ENCODE data around the gene TMEM129. TPM values are rescaled to one million over a fixed set of nuclear protein-coding genes. Genes with fewer than 3 reads are reported as not detected.

Gene TMEM129
- total and polyA plus RNA-seq, 9 donors, result 5.6 to 43.2 (median 40.3) TPM

DNA sequence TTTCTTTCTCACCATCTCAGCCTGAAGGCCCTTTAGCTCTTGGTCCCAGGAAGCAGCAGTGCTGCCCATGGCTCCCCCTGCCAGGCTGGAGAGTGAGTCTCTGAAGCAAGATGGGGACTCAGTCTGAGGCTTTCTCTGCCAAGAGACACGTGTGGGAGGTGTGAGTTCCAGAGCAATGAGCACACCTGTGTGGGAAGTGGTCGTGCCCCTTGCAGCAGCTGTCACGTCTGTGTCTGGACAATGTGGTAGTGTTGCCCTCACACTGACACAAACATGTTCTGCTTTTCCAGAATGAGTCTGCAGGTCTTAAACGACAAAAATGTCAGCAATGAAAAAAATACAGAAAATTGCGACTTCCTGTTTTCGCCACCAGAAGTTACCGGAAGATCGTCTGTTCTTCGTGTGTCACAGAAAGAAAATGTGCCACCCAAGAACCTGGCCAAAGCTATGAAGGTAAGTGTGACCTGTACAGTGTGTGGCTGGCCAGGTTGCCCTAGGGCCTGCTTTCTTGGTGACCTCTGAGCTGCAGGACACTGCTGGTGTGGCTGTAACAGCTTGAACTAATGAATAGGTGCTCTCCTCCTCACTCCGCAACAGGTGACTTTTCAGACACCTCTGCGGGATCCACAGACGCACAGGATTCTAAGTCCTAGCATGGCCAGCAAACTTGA is 2.1 kb upstream of the TMEM129 start:
- no peak overlapping the region for H3K4me3 ChIP-seq
- 74 to 80% (median 77%) methylated on average over 12 of the region's 12 CpGs for WGBS, 3 donors
- peaks cover 8% of the 10 kb centered on the region for H3K4me1 ChIP-seq (ENCODE audit: insufficient read depth)

DNA sequence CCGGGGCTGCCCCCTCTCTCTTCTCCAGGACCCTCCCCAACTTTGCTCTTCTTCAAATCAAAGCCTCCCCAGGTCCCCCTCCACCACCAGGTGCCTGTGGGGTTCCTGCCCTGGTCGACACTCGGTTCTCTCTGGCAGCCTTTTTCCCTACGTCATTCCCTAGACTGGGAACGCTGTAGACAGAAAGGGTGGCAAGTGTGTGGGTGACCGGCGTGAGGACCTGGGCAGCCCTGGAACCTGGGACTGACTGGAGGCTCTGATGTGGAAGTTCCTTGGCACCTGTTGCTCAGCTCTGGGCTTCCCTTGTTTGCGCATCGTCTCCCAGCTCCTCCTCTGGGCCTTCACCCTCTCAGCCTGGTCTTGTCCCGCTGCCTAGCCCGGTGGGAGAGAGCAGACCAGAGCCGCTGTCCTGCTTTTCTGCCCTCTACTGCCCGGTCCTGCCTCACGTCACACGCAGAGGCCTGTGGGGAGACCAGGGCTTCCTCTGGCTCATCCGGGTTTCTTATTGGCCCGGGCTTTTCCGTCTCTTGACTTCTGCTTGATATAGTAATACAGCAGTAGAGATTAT is 1.5 kb upstream of the TMEM129 start:
- Histone ChIP-seq H3K4me3 (no peak overlapping the region), H3K27ac (no peak overlapping the region), H3K9me3 (no peaks in the 10 kb centered on the region), H3K4me1 (ENCODE audit: insufficient read depth) (peaks cover 8% of the 10 kb centered on the region), H3K36me3 (no peaks in the 10 kb centered on the region), H3K27me3 (no peaks in the 10 kb centered on the region)
- DNase-seq, result peak in 4 of 5 donors; percentile 14 to 36 (median 22)
- intact Hi-C loops (cut with DNase I), result loop anchor here in 1 of 4 donors (5.0 kb wide), 1 partner anchor 375 kb away; the partner anchor contains the start of gene UVSSA
- 43 to 53% (median 52%) methylated on average over 18 of the region's 18 CpGs for WGBS, 3 donors
- no peak for TF ChIP-seq EP300 (IDR thresholded peaks at IDR 0.05)

More for the DNA sequence above, 2.1 kb upstream of the TMEM129 start:
- TF ChIP-seq, protein P1, sequence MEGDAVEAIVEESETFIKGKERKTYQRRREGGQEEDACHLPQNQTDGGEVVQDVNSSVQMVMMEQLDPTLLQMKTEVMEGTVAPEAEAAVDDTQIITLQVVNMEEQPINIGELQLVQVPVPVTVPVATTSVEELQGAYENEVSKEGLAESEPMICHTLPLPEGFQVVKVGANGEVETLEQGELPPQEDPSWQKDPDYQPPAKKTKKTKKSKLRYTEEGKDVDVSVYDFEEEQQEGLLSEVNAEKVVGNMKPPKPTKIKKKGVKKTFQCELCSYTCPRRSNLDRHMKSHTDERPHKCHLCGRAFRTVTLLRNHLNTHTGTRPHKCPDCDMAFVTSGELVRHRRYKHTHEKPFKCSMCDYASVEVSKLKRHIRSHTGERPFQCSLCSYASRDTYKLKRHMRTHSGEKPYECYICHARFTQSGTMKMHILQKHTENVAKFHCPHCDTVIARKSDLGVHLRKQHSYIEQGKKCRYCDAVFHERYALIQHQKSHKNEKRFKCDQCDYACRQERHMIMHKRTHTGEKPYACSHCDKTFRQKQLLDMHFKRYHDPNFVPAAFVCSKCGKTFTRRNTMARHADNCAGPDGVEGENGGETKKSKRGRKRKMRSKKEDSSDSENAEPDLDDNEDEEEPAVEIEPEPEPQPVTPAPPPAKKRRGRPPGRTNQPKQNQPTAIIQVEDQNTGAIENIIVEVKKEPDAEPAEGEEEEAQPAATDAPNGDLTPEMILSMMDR (IDR thresholded peaks at IDR 0.05), result no peak
- no peak for TF ChIP-seq EP300 (IDR thresholded peaks at IDR 0.05)
- no peak for TF ChIP-seq POLR2A (IDR thresholded peaks at IDR 0.05)
- Histone ChIP-seq H3K9me3 (no peaks in the 10 kb centered on the region), H3K36me3 (no peaks in the 10 kb centered on the region), H3K27ac (no peak overlapping the region), H3K27me3 (no peaks in the 10 kb centered on the region)
- intact Hi-C loops (cut with DNase I), result loop anchor here in 1 of 4 donors (5.0 kb wide), 1 partner anchor 376 kb away; the partner anchor contains the start of gene UVSSA
- peak in 4 of 5 donors; percentile 12 to 23 (median 16) for DNase-seq

DNA sequence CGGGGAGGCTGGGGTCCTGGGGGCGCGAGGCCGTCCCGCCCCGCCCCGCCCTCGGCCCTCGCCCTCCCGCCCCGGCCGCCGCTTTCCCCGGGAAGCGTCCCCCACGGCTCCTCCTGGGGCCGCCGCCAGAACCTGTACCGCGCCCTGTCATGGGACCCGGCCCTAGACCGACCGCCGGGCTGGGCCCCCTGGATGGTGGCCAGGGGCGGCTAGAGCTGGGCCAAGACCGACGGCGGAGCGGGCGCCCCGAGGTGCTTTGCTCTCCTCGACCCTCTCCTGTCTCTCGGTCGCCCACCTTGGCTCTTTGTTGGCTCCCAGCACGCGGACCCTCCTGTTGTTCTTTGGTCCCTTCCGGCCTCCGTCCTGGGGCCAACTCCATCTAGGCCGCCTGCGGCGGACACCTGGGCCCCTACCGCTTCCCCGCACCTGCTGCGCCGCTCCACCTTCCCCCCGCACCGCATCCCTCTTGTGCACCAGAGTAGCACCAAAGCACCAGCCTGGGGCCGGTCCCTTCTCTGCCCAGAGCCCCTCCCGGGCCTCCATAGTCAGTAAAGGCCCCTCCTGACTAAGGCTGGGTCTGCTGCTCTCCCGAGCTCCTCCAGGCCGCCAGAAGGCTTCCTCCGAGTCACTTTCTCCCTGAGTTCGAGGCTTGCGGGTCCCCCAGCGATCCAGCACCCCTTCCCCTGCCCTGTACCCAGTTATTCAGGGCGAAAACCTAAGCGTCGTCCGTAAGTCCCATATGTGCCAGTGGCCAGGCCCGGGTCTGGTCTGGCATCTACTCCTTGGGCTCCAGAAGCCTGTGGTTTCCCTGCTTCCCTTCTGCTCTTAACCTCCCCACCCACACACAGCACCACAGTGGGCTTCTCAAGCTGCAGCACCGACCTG is 785 bp upstream of the TMEM129 start:
- WGBS, 3 donors, result 5 to 10% (median 5%) methylated on average over 41 to 61 of the region's 61 CpGs
- H3K27me3 ChIP-seq, result no peaks in the 10 kb centered on the region
- no peak overlapping the region for H3K27ac ChIP-seq
- no peaks in the 10 kb centered on the region for H3K9me3 ChIP-seq
- intact Hi-C loops (cut with DNase I), result loop anchor here in 1 of 4 donors (5.0 kb wide), 1 partner anchor 375 kb away; the partner anchor contains the start of gene UVSSA
- DNase-seq, result peak in 3 of 5 donors; percentile 14 to 64 (median 63)
- TF ChIP-seq, protein P1 (IDR thresholded peaks at IDR 0.05), result no peak
- no peak for TF ChIP-seq EP300 (IDR thresholded peaks at IDR 0.05)
- TF ChIP-seq POLR2A (IDR thresholded peaks at IDR 0.05), result no peak
- H3K36me3 ChIP-seq, result no peaks in the 10 kb centered on the region
- peaks cover 8% of the 10 kb centered on the region for H3K4me1 ChIP-seq (ENCODE audit: insufficient read depth)
- H3K4me3 ChIP-seq, result peak overlapping the region; percentile 46

DNA sequence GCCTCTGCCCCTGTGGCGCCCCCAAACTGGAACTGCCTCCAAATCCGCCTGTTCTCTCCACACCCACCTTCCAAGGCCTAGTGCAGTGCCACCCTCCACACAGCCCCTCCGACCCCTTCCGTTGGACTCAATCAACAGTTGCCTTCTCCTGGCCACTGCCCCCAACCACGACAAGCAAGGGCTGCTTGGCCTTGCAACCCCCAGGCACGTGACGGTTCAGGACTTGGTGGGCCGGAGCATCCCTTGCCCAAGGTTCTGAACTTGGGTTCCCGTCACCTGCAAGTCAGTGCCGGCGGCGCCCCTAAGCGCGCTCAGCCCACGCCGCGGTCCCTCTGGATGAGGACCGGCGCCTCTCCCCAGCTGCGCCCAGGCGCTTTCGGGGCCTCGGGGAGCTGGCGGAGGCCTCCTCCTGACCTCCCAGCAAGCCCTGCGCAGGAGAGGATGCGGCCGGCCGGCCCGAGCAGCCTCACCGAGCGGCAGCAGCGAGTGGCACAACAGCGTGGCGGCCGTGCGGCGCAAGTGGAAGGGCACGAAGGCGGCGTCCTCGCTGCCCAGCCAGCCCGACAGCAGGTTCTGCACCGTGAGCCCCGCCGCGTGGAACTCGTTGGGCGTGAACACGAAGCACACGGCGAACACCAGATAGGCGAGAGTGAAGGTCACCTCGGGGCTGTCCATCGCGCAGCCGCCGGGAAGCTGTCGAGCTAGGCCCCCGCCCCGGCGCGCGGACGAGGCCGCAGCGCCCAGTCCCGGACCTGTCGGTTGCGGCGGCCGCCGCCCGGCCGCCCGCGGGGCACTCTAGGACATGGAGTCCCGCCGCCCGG is 750 bp downstream of the TMEM129 start:
- H3K27ac ChIP-seq, result peak overlapping the region; percentile 0 to 90
- intact Hi-C loops (cut with DNase I), result loop anchor here in 1 of 4 donors (5.0 kb wide), 1 partner anchor 373 kb away; the partner anchor contains the start of gene UVSSA
- TF ChIP-seq, protein P1 (IDR thresholded peaks at IDR 0.05), result no peak
- TF ChIP-seq POLR2A (IDR thresholded peaks at IDR 0.05), result no peak
- TF ChIP-seq EP300 (IDR thresholded peaks at IDR 0.05), result no peak
- WGBS, 3 donors, result 1 to 2% (median 1%) methylated on average over 61 to 79 of the region's 79 CpGs
- no peaks in the 10 kb centered on the region for H3K36me3 ChIP-seq
- H3K27me3 ChIP-seq, result no peaks in the 10 kb centered on the region
- H3K4me3 ChIP-seq, result peak overlapping the region; percentile 46
- peak; percentile 45 to 70 (median 59) for DNase-seq
- peaks cover 8% of the 10 kb centered on the region for H3K4me1 ChIP-seq (ENCODE audit: insufficient read depth)
- no peaks in the 10 kb centered on the region for H3K9me3 ChIP-seq

Measured in ovary (tissue), 9 donors.